ENCODE data around the gene GPD1L.

GRCh38 chr3:32208447-32208846, 102.0 kb downstream of the GPD1L start:
- TF ChIP-seq POLR2A (IDR thresholded peaks at IDR 0.05) (no peak), CTCF (IDR thresholded peaks at IDR 0.05) (no peak)

Measured in lower leg skin (tissue), 3 donors.